ENCODE results near the gene FKBP9. TPM values are rescaled to one million over a fixed set of nuclear protein-coding genes. Genes with fewer than 3 reads are reported as not detected.
"Not testable (repeated sequence)": the region's sequence is repeated elsewhere in the genome, so short reads cannot be mapped to it uniquely, and the experiment has no call there.

FKBP9 gene
- 174 TPM for polyA plus RNA-seq (ENCODE audit: insufficient read length)
- long read RNA-seq, donor 1, transcript FKBP9-201 (10 exons, 3,462 nt) = major isoform, 37 of 132 reads
- long read RNA-seq, donor 1, partial matches to known transcripts = 21 of 132 reads
- long read RNA-seq, donor 1, other reads (novel, unspliced or antisense) = 73 of 132 reads
- long read RNA-seq, donor 2, transcript FKBP9-201 (10 exons, 3,462 nt) = major isoform, 21 of 53 reads
- long read RNA-seq, donor 2, partial matches to known transcripts = 12 of 53 reads
- long read RNA-seq, donor 2, other reads (novel, unspliced or antisense) = 19 of 53 reads
- long read RNA-seq, donor 3, transcript FKBP9-201 (10 exons, 3,462 nt) = major isoform, 23 of 23 reads
- long read RNA-seq, donor 3, partial matches to known transcripts = 0 of 23 reads
- long read RNA-seq, donor 3, other reads (novel, unspliced or antisense) = 0 of 23 reads
- long read RNA-seq, donor 4 = 0 reads
- long read RNA-seq, donor 5, transcript FKBP9-201 (10 exons, 3,462 nt) = major isoform, 40 of 50 reads
- long read RNA-seq, donor 5, partial matches to known transcripts = 8 of 50 reads
- long read RNA-seq, donor 5, other reads (novel, unspliced or antisense) = 0 of 50 reads
- long read RNA-seq, donor 6, transcript FKBP9-201 (10 exons, 3,462 nt) = major isoform, 31 of 37 reads
- long read RNA-seq, donor 6, partial matches to known transcripts = 6 of 37 reads
- long read RNA-seq, donor 6, other reads (novel, unspliced or antisense) = 0 of 37 reads
- long read RNA-seq, donor 7, transcript FKBP9-201 (10 exons, 3,462 nt) = major isoform, 38 of 99 reads
- long read RNA-seq, donor 7, partial matches to known transcripts = 20 of 99 reads
- long read RNA-seq, donor 7, other reads (novel, unspliced or antisense) = 40 of 99 reads
- long read RNA-seq, donor 8, transcript FKBP9-201 (10 exons, 3,462 nt) = major isoform, 11 of 22 reads
- long read RNA-seq, donor 8, partial matches to known transcripts = 5 of 22 reads
- long read RNA-seq, donor 8, other reads (novel, unspliced or antisense) = 5 of 22 reads

- peak; percentile 84 for DNase-seq
These were observed at the start of gene FKBP9 for GRCh38 chr7:32957326-32958045. TSS of gene FKBP9 (plus strand) at chr7:32957440. CDS start at chr7:32957574, 134 bp downstream.

GRCh38 chr7:32910195-32910594 is 47.0 kb upstream of the FKBP9 start:
- no peak for DNase-seq

GRCh38 chr7:32914184-32914583 is 43.1 kb upstream of the FKBP9 start:
- DNase-seq = no peak

- DNase-seq = no peak
These were observed 42.2 kb upstream of the FKBP9 start for GRCh38 chr7:32915041-32915536.

GRCh38 chr7:32916006-32916405 is 41.2 kb upstream of the FKBP9 start:
- no peak for DNase-seq

DNA sequence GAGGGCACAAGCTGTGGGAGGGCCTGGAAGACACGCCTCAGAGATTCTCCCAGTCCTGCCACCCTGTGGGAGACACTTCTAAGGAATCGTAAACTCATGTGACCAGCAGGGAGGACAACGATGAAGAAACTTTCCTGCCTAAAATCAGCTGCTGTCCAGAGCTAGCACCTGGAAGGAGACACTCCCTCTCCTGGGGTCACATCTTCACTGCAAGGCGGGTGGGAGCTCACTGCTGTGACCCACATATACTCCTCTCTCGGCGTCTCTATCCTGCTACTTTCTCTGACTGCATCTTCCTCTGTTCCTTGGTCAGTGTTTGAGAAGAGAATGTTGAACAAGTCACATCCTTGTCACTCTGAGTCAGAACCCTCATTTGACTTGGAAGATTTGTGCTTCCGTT is 40.2 kb upstream of the FKBP9 start:
- DNase-seq = not testable (repeated sequence)

- DNase-seq = no peak
These were observed 35.3 kb upstream of the FKBP9 start for GRCh38 chr7:32921896-32922295.

DNA sequence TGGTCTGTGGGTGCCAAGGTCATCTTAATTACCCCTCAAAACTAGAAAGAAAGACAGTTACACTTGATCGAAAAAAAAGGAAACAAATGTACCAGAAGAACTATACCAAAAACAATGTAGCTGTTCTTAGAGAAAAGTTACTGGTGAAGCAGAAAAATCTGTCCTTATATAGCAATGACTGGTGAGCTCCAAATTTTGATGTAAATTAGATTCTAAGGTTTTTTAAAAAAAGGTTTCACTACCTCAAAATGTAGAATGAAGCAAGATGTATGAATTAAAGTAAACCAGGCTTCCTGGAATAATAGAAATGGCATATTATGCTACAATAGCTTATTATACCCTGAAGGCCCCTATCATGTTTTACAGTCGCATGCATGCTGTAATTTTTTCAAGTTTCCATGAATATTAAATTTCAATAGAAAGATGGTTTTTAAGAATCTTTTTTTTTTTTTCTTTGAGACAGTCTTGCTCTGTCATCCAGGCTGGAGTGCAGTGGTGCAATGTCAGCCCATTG is 28.4 kb upstream of the FKBP9 start:
- DNase-seq = no peak

GRCh38 chr7:32929430-32930143 is 27.7 kb upstream of the FKBP9 start:
- DNase-seq = no peak

DNA sequence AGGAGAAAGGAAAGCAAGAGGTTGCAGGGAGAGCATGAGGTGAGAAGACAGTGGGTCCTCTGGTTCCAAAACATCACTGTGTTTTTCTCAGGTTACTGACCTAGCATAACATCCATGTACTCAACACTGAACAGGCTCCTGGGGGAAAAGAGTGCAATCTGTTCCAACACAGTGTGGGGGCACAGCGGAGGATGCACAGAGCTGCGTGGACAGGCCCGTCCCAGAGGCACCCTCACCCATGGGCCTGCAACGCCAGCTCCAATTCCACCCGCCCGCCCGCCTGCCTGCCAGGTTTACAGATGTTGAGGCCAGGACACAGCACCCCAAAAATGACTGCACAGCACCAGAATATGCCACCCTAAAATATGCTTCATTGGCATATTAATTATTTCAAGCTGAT is 26.9 kb upstream of the FKBP9 start:
- no peak for DNase-seq

DNA sequence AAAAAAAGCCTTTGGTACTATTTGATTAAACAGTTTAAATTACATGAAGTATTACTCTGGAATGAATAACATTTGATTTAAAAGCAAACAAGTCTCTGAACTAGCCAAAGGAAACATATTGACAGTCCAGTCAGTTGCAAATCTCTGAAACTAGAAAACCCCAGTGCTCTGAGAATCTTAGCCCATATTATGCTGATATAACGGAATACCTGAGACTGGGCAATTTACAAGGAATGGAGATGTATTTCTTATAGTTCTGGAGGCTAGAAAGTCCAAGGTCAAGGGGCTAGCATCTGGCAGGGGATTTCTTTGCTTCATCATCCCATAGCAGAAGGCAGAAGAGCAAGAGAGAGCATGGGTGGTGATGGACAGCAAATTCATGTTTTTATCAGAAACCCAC is 21.7 kb upstream of the FKBP9 start:
- no peak for DNase-seq

- DNase-seq = no peak
These were observed 20.6 kb upstream of the FKBP9 start for GRCh38 chr7:32936689-32937088.

- DNase-seq = no peak
These were observed 19.7 kb upstream of the FKBP9 start for GRCh38 chr7:32937344-32938174.

DNA sequence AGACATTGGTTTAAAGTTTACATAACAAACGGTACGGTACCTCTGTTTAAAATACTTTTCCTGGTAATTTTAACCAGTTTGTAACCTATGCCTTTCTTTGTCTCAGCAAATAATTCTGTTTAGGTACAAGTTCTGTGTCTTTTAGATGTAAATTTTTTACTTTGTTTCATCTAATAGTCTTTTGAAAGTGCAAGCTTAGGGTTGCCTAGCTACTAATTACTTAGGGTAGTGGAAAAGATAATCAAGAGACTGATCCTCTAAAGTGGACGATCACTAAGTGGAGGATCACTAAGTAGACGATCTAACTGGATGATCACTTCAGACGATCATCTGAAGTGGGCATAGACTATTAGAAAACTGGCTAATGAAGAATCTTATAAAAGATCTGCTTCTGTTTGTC is 16.1 kb upstream of the FKBP9 start:
- DNase-seq = no peak

GRCh38 chr7:32941681-32942414 is 15.4 kb upstream of the FKBP9 start:
- DNase-seq = no peak

DNA sequence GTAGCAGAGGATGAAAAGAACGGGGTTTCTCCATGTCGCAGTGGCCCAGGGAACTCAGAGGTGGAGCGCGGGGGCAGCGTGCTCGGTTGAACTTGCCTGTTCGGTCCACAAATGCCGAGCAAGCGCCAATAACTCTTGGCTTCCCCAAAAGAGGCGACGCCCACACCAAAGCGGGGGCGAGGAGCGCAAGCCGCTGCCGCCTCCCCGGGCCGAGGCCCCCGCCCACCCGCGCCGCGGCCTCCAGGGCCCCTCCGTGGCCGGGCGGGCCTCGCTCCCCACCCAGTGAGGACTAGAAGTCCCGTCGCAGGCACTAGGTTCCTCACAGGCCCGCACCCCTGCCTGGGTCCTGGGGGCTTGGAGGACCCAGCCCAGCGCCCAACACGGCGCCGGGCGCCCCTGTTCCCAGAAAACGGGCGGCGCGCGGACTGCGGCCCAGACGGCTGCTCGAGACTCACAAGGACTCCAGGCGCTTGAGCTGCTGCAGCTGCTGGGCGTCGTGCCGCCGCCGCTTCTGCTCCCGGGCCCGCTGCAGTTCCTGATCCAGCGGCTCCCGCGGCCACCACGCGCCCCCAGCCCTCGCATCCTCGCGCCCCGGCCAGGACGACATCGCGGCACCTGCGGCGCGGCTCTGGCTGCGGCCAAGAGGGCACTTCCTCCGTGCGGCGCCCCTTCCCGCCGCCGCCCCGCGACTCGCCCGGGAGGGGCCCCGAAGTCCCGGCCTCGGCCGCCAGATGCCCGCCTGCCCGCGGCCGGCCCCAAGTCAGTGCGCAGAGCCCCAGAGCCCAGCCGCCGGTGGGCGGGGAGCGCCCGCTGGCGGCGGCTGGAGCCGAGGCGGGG is 14.6 kb upstream of the FKBP9 start:
- DNase-seq = peak; percentile 78

DNA sequence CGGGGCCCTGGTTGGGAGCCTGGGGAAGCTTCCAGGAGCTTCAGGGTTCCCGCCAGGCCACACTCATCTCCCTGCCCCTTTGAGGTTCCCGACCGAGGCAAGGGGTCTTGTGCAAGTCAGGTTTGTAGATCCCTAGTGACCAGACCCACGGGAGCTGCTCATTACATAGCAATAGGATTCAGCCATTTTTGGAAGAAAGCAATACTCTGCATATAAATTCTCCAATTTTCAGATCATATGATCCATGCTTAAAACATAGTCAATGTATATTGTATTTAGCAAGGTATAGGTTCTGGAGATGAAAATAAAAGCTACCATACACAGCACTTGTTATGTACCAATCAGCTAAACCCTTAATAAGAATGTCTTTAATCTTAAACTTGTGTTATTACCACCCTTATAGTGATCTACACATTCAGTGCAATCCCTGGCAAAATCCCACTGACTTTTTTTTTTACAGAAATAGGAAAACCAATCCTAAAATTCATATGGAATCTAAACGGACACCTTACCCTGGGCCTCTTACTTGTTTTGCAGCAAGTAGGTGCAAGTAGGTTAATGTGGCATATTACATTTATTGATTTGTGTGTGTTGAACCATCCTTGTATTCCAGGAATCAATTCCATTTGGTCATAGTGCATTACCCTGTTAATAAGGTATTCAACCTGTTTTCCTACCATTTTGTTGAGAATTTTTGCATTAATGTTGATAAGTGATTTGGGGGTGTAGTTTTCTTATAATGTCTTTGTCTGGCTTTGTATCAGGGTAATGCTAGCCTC is 13.8 kb upstream of the FKBP9 start:
- no peak for DNase-seq

Data from left kidney (tissue), 8 donors.